ENCODE data around the gene NUDT6. TPM values are rescaled to one million over a fixed set of nuclear protein-coding genes. Genes with fewer than 3 reads are reported as not detected.
"Not testable (repeated sequence)": the region's sequence is repeated elsewhere in the genome, so short reads cannot be mapped to it uniquely, and the experiment has no call there.

NUDT6 gene
- total RNA-seq, 1 donor from 2014 or later, result 8.8 TPM

GRCh38 chr4:122945136-122945535, 22.7 kb upstream of the NUDT6 start:
- H3K9me3 Mint-ChIP-seq; H3K27me3 Mint-ChIP-seq; H3K4me3 Mint-ChIP-seq; H3K4me1 Mint-ChIP-seq; H3K27ac Mint-ChIP-seq; intact Hi-C loops (cut with micrococcal nuclease); DNase-seq: not testable (repeated sequence)
- H3K36me3 Mint-ChIP-seq (ENCODE audit: low read depth), result peaks cover 40% of the 10 kb centered on the region

GRCh38 chr4:122932763-122933162, 10.4 kb upstream of the NUDT6 start:
- Mint-ChIP-seq H3K27ac (no peak overlapping the region), H3K27me3 (no peaks in the 10 kb centered on the region), H3K4me1 (peaks cover 22% of the 10 kb centered on the region), H3K36me3 (ENCODE audit: low read depth) (peaks cover 48% of the 10 kb centered on the region), H3K9me3 (no peaks in the 10 kb centered on the region), H3K4me3 (no peak overlapping the region)
- DNase-seq, result no peak
- intact Hi-C loops (cut with micrococcal nuclease), result no loop called here

GRCh38 chr4:122930862-122931261, 8.5 kb upstream of the NUDT6 start:
- no peak overlapping the region for H3K27ac Mint-ChIP-seq
- no peak for DNase-seq
- peaks cover 39% of the 10 kb centered on the region for H3K36me3 Mint-ChIP-seq (ENCODE audit: low read depth)
- intact Hi-C loops (cut with micrococcal nuclease), result loop anchor here (1.0 kb wide), 2 partner anchors 199 to 329 kb away; partner anchors contain the start of gene BBS12
- peaks cover 29% of the 10 kb centered on the region for H3K4me1 Mint-ChIP-seq
- no peaks in the 10 kb centered on the region for H3K9me3 Mint-ChIP-seq
- H3K27me3 Mint-ChIP-seq, result no peaks in the 10 kb centered on the region
- no peak overlapping the region for H3K4me3 Mint-ChIP-seq

- H3K27ac Mint-ChIP-seq, result no peak overlapping the region
- peaks cover 25% of the 10 kb centered on the region for H3K36me3 Mint-ChIP-seq (ENCODE audit: low read depth)
- no peak for DNase-seq
- peaks cover 17% of the 10 kb centered on the region for H3K4me1 Mint-ChIP-seq
- H3K27me3 Mint-ChIP-seq, result no peaks in the 10 kb centered on the region
- no peak overlapping the region for H3K4me3 Mint-ChIP-seq
- intact Hi-C loops (cut with micrococcal nuclease), result loop anchor here (10.0 kb wide), 1 partner anchor 1024 kb away; no protein-coding TSS in a partner anchor
- no peaks in the 10 kb centered on the region for H3K9me3 Mint-ChIP-seq
Observed at GRCh38 chr4:122928930-122929329, 6.5 kb upstream of the NUDT6 start.

- Mint-ChIP-seq H3K27ac (peak overlapping the region; percentile 96), H3K9me3 (no peaks in the 10 kb centered on the region), H3K36me3 (ENCODE audit: low read depth) (no peaks in the 10 kb centered on the region), H3K4me3 (no peak overlapping the region), H3K4me1 (peaks cover 24% of the 10 kb centered on the region), H3K27me3 (no peaks in the 10 kb centered on the region)
- peak; percentile 97 for DNase-seq
- intact Hi-C loops (cut with micrococcal nuclease), result loop anchor here (1.0 to 10.0 kb wide), 10 partner anchors 95 to 1018 kb away; partner anchors contain the start of genes BBS12, BLTP1 and SPRY1
Observed at GRCh38 chr4:122922877-122923511, 597 bp upstream of the NUDT6 start.

- Mint-ChIP-seq H3K27ac (peak overlapping the region; percentile 13), H3K9me3 (no peaks in the 10 kb centered on the region), H3K4me3 (peak overlapping the region; percentile 62), H3K36me3 (ENCODE audit: low read depth) (peaks cover 6% of the 10 kb centered on the region), H3K4me1 (peaks cover 17% of the 10 kb centered on the region), H3K27me3 (no peaks in the 10 kb centered on the region)
- DNase-seq, result no peak
- intact Hi-C loops (cut with micrococcal nuclease), result loop anchor here (5.0 to 10.0 kb wide), 3 partner anchors 254 to 1016 kb away; partner anchors contain the start of gene BLTP1
Observed at GRCh38 chr4:122921300-122921699, 1.1 kb downstream of the NUDT6 start.

GRCh38 chr4:122920473-122920872, 1.9 kb downstream of the NUDT6 start:
- peaks cover 17% of the 10 kb centered on the region for H3K4me1 Mint-ChIP-seq
- H3K27ac Mint-ChIP-seq, result no peak overlapping the region
- H3K27me3 Mint-ChIP-seq, result no peaks in the 10 kb centered on the region
- H3K9me3 Mint-ChIP-seq, result no peaks in the 10 kb centered on the region
- H3K36me3 Mint-ChIP-seq (ENCODE audit: low read depth), result peaks cover 8% of the 10 kb centered on the region
- peak overlapping the region; percentile 62 for H3K4me3 Mint-ChIP-seq
- DNase-seq, result no peak
- intact Hi-C loops (cut with micrococcal nuclease), result loop anchor here (5.0 to 10.0 kb wide), 3 partner anchors 253 to 1016 kb away; partner anchors contain the start of gene BLTP1

- Mint-ChIP-seq H3K27ac (no peak overlapping the region), H3K36me3 (ENCODE audit: low read depth) (peaks cover 14% of the 10 kb centered on the region), H3K4me1 (peaks cover 16% of the 10 kb centered on the region), H3K9me3 (no peaks in the 10 kb centered on the region), H3K4me3 (no peak overlapping the region), H3K27me3 (no peaks in the 10 kb centered on the region)
- intact Hi-C loops (cut with micrococcal nuclease), result no loop called here
- DNase-seq, result no peak
Observed at GRCh38 chr4:122917731-122918130, 4.7 kb downstream of the NUDT6 start.

- Mint-ChIP-seq H3K36me3 (ENCODE audit: low read depth) (peaks cover 31% of the 10 kb centered on the region), H3K27ac (no peak overlapping the region), H3K27me3 (no peaks in the 10 kb centered on the region), H3K4me1 (peaks cover 10% of the 10 kb centered on the region), H3K4me3 (no peak overlapping the region), H3K9me3 (no peaks in the 10 kb centered on the region)
- DNase-seq, result no peak
- intact Hi-C loops (cut with micrococcal nuclease), result no loop called here
Observed at GRCh38 chr4:122914938-122915337, 7.5 kb downstream of the NUDT6 start.

GRCh38 chr4:122914292-122914904, 8.0 kb downstream of the NUDT6 start:
- H3K9me3 Mint-ChIP-seq, result no peaks in the 10 kb centered on the region
- no peak overlapping the region for H3K4me3 Mint-ChIP-seq
- H3K27me3 Mint-ChIP-seq, result no peaks in the 10 kb centered on the region
- intact Hi-C loops (cut with micrococcal nuclease), result no loop called here
- DNase-seq, result no peak
- H3K4me1 Mint-ChIP-seq, result peaks cover 9% of the 10 kb centered on the region
- no peak overlapping the region for H3K27ac Mint-ChIP-seq
- peaks cover 31% of the 10 kb centered on the region for H3K36me3 Mint-ChIP-seq (ENCODE audit: low read depth)

GRCh38 chr4:122912810-122913575, 9.4 kb downstream of the NUDT6 start:
- H3K9me3 Mint-ChIP-seq, result no peaks in the 10 kb centered on the region
- peaks cover 34% of the 10 kb centered on the region for H3K36me3 Mint-ChIP-seq (ENCODE audit: low read depth)
- intact Hi-C loops (cut with micrococcal nuclease), result no loop called here
- DNase-seq, result no peak
- no peak overlapping the region for H3K27ac Mint-ChIP-seq
- peaks cover 4% of the 10 kb centered on the region for H3K4me1 Mint-ChIP-seq
- no peaks in the 10 kb centered on the region for H3K27me3 Mint-ChIP-seq
- H3K4me3 Mint-ChIP-seq, result no peak overlapping the region

- Mint-ChIP-seq H3K4me1 (peaks cover 5% of the 10 kb centered on the region), H3K27ac (no peak overlapping the region), H3K36me3 (ENCODE audit: low read depth) (peaks cover 32% of the 10 kb centered on the region), H3K4me3 (no peak overlapping the region), H3K9me3 (no peaks in the 10 kb centered on the region), H3K27me3 (no peaks in the 10 kb centered on the region)
- no peak for DNase-seq
- intact Hi-C loops (cut with micrococcal nuclease), result no loop called here
Observed at GRCh38 chr4:122911588-122911987, 10.8 kb downstream of the NUDT6 start.

- H3K9me3 Mint-ChIP-seq, result no peaks in the 10 kb centered on the region
- intact Hi-C loops (cut with micrococcal nuclease), result no loop called here
- peaks cover 5% of the 10 kb centered on the region for H3K4me1 Mint-ChIP-seq
- DNase-seq, result no peak
- no peak overlapping the region for H3K4me3 Mint-ChIP-seq
- no peak overlapping the region for H3K27ac Mint-ChIP-seq
- no peaks in the 10 kb centered on the region for H3K27me3 Mint-ChIP-seq
- peaks cover 31% of the 10 kb centered on the region for H3K36me3 Mint-ChIP-seq (ENCODE audit: low read depth)
Observed at GRCh38 chr4:122909683-122910082, 12.7 kb downstream of the NUDT6 start.

- Mint-ChIP-seq H3K9me3 (no peaks in the 10 kb centered on the region), H3K27ac (no peak overlapping the region), H3K27me3 (no peaks in the 10 kb centered on the region), H3K36me3 (ENCODE audit: low read depth) (peaks cover 29% of the 10 kb centered on the region), H3K4me1 (peaks cover 5% of the 10 kb centered on the region), H3K4me3 (no peak overlapping the region)
- intact Hi-C loops (cut with micrococcal nuclease), result no loop called here
- DNase-seq, result no peak
Observed at GRCh38 chr4:122908223-122908622, 14.2 kb downstream of the NUDT6 start.

Data from activated CD4-positive, alpha-beta T cell treated with anti-CD3 and anti-CD28 coated beads, Interleukin-2, amount 10 ng/mL, durations not matched to agents 24 days and 14 days (primary cell).